GM19372 (cell line): ENCODE results near the gene CHRNA7.
"Not testable (repeated sequence)": the region's sequence is repeated elsewhere in the genome, so short reads cannot be mapped to it uniquely, and the experiment has no call there.

Experiments used
- ATAC-seq: cut with Tn5 transposase; IDR thresholded peaks from one replicate; pipeline ENCODE4 v1.9.1; 2021; ENCODE audit warnings: mild to moderate bottlenecking, low read depth, moderate library complexity; ENCODE audit not compliant: unreplicated experiment

The CHRNA7 gene

DNA sequence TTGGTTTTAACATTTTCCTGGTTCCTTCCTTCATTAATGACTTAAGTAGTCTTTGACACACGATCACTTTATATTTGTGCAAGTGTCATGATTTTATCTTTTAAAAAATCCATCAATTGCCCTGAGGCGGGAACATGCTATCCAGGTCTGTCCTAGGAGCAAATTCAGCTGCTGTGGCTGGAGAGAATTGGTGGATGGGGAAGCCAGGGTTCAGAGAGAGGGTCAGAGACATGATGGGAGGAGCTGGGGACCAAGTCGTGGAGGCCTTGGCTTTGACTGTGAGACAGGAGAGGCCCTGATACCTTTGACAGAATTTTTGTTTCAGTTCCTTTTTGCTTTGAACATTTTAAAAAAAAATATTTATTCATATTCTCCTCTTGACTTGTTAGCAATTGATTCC is 89.0 kb downstream of the CHRNA7 start:
- no peak for ATAC-seq

DNA sequence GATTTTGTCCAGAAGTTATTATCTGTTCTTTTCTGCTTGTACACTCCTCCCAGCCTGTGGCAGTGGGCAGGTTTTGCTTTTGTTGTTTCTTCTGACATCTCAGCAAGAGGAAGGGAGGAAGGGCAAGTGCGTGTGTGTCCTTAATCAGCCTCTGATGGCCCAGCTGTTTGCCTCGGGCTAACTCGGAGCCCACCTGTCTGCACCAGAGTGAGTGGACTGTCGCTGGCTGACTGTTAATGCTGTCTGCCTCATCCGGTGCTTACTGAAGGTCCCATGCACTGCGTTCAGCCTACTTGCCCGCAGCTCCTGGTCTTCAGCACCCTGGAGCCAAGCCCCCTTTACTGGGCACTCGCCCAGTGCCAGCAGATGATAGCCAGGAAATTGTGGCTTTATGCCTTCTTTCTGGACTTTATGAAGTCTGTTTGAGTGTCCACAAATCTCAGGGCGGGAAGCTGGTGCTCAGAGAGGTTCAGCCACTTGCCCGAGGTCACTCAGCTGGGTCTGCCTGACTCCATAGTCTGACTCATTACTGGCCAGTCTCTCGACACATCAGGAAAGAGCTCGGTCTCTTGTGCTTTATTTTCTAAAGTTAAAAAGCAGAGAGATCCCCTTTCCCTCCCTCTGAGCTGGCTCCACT is 89.5 kb downstream of the CHRNA7 start:
- ATAC-seq = no peak

DNA sequence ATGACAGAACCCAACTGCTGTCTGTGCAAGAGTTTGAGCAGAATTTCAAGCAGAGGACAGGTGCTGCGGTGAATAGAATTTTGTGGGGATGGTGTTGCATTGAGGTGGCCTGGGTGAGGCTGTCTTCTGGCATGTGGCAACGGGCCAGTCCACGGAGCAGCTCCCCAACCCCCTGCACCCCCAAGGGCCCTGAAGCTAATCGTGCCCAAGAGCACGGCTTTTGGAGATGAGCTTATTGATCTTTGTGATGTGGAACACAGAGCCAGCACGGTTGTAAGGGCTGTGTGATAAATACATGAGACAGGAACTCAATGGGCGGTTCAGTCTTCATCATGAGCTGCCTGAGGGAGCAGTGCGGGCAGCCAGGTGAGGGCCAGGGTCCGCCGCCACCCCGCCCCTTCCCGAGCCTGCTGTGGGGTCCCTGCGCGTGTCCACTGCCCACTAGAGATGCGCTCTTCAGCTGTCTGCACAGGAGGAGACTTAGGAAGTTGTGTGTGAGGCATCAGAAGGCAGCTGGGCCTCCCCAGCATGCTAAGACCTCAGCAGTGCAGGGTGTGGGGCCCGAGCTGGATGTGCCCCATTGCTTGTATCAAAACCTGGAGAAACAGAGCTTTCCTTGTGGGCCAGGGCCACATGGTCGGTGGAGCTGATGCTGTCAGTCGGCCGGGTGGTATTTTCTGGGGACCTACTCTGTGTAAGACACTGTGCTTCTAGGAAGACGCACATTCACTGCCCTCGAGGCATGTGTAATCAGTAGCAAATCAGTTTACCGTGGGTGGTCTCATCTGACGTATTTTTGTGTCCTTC is 90.5 kb downstream of the CHRNA7 start:
- ATAC-seq = no peak

DNA sequence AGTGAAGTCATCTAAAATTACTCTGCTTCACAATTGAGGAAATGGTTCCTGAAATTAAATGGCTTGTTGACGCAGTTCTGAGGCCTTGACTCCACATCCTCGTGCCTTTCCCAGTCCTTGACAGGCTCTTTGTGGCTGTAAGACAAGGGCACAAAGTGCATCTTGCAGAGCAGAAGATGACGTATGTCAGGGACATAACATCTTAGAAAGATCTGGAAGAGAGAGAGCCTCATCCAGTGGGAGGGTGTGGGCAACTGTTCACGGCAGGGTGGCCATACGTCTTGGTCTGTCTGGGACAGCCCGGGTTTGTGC is 91.0 kb downstream of the CHRNA7 start:
- no peak for ATAC-seq

DNA sequence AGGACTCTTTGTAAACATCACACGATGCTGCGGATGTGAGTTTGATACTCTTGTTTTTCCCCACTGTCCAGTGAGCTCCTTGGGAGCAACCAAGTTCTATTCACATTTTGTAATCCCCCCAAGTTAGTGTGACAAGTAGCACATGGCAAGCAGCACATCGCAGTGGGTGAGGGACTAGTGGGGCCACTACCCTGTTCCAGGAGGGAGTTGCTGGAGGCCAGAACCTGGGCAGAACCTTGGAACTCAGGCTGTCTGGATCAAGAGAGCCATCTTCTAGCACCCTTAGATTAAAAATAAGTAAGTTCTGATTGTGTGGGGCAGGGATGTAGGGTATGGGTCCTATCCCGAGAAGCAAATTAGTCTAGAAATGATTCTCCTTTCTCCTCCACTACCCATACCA is 91.7 kb downstream of the CHRNA7 start:
- ATAC-seq = no peak

DNA sequence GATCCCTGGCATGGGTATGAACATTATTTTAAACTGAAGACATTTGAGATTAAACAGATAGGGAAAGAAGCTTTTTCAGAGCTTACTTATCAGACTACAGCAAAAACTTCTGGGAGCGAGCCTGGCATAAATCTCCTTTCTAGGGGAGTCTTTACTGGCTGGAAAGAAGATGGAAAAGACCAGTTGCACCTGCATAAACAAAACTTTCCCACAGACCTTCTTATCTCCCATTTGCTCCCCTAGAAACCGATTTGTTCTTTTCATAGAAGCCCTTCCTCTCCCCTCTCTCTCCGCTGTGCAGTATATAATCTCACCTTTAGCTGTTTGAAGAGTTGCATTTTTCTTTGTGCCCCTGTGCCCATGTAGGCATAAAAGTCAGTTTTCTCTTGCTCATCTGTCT is 93.2 kb downstream of the CHRNA7 start:
- no peak for ATAC-seq

DNA sequence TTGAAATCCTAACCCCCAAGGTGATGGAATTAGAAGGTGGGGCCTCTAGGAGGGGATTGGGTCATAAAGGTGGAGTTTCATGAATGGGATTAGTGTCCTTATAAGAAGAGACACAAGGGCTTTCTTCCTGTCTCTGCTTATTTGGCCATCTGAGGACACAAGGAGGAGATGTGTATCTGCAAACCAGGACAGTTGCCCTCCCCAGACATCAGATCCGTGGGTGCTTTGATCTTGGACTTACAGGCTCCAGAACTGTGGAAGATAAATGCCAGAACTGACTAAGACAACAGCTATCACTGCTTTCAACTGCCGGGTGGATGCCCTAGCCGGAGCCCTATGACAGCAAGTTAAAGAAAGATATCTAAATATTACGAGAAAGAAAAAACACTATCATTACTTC is 94.4 kb downstream of the CHRNA7 start:
- ATAC-seq = no peak

DNA sequence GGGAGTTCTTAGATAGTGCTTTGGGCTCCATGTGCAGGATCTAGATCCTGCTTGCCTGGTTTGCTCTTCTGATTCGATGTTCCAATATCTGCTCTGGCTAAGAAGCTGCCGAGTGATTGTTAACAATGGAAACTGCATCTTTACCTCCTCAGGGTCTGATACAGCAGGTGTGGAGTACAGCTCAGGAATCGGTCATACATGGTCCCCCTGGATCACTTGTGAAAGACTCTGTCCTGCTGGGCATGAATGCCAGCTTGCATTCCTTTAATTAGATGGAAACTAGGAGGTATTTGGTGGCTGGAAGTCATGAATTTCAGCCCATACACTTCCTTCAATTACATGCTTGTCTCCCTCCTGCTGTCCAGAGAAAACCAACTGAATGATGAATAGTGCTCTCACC is 95.3 kb downstream of the CHRNA7 start:
- ATAC-seq = no peak

DNA sequence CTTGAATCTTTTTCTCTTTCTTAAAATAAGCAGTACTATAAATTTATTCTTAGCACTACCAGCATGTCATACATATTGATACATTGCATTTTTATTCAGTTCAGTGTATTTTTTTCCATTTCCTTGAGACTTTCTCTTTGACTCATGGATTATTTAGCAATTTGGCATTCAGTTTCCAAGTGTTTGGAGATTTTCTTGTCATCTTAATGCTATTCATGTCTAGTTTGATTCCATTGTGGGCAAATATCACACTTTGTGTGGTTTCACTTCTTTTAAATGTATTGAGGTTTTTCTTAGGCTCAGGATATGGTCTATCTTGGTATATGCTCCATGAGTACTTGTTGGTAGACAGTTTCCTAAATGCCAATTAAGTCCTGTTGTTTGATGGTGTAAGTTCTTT is 99.5 kb downstream of the CHRNA7 start:
- ATAC-seq = no peak

DNA sequence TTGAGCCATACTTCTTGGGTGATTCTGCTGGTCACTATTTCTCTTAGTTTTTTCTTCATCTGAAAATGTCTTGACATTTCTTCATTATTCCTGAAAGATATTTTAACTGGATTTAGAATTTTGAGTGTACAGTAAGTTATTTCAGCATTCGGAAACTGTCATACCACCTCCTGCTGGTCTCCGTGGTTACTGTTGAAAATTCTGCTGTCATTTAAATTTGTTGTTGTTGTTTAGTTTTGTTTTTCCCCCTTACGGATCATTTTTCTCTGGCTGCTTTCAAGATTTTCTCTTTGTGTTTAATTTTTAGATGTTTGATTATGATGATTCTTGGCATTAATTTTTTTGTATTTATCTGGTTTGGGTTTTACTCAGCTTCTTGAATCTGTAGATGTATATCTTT is 100.5 kb downstream of the CHRNA7 start:
- no peak for ATAC-seq

DNA sequence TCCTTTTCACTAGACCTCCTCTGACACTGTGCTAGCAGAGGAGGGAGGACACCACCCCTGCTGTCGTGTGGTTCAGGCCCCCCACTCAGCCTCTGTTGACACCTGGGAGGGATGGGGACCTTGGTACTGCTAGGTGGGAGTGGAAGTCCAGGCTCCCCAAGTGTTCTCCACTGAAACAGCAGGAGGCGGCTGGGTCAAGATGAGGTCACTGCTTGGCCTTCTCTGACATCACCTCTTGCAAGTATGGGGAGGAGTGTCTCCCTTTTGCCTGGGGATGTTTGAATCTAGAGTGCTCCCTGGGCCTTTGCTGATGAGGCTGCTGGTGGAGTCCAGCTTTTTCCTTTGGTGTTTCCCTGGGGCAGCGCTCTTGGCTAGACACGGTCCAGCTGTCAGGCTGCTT is 101.5 kb downstream of the CHRNA7 start:
- ATAC-seq = no peak

DNA sequence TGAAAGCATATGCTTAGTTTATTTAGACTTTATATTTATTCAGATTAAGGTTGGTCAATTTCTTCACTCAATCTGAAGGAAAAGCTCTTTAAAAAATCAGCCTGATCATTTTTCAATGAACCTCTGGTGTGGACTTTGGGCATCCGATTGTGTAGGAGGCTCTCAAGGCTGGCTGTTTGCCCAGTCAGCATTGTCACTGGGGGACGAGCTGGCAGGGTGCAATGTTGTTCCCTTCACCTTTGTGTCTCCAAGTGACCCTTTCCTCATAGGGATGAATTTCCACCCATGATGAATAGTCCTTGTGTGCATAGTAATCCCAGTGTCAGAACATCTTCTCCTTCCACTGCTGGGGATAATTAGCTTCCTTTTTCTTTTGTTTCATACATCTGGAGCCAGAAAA is 102.5 kb downstream of the CHRNA7 start:
- ATAC-seq = no peak

DNA sequence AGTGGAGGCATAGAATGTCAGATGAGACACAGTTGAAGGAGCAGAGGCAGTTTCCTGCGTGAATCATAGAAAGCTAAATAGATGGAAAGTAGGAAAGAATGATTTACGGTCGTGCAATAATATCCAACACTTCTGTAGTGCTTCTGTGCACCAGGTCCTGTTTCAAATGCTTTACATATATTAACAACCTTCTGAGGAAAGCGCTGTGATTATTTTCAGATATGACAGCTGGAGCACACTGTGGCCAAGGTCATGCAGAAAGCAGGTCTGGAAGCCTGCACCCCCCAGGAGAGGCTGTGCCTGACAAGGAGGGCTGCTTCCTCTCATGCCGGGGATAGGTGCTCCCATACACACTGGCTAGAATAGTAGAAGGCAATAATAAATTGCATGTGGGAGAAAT is 104.5 kb downstream of the CHRNA7 start:
- ATAC-seq = no peak

DNA sequence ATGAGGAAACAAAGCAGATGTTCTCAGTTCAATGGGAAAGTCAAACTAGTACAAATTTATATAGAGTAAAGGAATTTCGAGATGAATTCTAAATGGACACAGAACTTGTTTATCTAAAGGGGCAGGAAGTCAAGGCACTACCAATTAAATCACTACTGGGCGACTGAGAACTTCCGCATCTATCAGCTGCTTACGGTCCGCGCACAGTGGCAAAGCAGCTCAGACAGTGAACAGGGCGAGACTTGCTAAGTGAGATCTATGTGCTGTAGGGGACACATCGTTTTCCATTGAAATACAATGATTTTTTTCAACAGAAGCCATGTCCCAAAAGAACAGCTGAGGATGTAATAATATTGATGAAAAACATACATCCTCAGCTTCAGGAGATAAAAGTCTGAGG is 105.0 kb downstream of the CHRNA7 start:
- no peak for ATAC-seq

DNA sequence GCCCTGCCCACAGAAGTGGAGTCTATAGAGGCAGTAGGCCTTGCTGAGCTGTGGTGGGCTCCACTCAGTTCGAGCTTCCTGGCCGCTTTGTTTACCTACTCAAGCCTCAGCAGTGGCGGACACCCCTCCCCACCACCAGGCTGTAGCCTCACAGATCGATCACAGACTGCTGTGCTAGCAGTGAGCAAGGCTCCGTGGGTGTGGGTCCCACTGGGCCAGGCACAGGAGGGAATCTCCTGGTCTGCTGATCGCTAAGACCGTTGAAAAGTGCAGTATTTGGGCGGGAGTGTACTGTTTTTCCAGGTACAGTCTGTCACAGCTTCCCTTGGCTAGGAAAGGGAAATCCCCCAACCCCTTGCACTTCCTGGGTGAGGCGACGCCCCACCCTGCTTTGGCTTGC is 115.2 kb downstream of the CHRNA7 start:
- not testable (repeated sequence) for ATAC-seq

DNA sequence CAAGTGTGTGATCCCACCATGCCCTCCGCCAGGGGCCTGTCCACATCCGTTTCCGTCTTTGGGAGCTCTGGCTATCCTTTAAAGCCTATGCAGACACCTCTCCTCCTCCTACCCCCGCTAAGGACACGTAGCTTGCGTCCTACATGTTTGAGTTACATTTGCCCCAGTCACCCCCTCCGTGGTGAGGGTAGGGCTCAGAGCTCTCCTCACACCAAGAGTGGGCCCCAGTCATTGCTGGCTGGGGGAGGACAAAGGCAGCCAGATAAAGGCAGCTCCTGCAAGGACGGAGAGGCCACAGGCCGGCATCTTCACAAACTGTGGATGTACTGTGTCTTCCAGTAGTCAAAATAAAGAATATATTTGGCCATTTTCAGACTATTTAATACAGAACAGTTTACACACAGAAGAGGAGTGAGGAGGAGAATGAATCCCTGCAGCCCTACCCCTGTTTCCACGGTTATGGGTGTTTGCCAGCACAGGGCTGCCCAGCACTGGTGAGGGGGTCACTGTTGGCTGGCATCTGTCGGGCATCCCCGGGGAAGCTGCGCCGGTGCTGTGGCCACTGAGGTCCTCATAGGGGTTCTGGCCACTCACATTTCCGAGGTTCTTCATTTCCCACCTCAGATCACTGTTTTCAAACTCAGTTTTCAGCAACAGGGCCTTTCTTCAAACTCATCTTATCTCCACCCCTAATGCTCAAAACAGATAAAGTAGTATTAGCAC is 118.7 kb downstream of the CHRNA7 start:
- ATAC-seq = no peak

DNA sequence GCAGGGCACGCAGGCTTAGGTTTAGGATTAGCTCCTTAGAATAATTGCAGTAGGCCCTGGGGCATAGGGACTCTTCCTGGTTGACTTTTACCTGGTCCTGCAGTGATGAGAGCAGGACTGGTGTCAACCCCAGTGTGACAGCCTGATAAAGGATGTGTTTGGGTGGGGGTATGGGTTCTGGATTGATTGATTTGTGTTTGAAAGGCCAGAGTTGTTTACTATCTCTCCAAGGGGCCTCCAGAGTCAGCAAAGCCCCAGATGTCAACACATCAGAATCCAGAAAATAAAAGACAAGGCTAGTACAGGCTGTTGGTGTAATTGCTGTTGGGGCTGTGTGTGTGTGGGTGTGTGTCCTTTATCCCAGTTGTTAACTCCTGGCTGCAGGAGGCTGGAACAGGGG is 122.3 kb downstream of the CHRNA7 start:
- ATAC-seq = no peak

DNA sequence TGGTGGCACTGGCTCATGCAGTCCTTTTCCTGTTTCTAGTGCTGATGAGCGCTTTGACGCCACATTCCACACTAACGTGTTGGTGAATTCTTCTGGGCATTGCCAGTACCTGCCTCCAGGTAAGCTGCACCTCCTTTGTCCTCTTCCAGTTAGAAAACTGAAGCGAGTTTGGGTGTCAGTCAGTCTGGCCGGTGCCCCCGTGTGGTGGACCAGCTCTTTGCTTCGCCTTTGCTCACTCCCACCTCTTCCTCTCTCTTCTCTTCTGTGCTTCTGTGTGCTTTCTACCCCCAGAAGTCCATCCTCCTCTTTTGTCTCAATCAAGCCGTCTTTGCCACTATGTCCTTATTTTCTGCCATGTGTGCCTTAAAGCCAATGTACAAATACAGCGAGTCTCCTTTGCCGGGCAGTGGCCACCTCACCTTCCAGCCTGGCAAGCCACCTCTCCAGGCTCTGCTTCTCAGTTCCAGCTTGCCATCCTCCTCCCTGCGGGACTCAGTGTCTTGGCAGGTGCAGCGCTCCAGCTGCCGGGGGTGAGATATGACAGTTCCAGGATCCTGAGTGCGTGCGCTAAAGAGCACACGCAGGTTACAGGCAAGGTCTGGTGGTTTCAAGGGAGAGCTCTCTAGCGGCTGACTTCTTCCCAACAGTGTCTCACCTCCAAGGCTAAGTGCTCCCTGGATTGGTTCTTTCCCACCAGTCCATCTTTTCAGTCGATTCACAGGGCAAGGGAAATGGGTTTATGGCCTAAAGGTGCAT is 123.7 kb downstream of the CHRNA7 start:
- not testable (repeated sequence) for ATAC-seq

DNA sequence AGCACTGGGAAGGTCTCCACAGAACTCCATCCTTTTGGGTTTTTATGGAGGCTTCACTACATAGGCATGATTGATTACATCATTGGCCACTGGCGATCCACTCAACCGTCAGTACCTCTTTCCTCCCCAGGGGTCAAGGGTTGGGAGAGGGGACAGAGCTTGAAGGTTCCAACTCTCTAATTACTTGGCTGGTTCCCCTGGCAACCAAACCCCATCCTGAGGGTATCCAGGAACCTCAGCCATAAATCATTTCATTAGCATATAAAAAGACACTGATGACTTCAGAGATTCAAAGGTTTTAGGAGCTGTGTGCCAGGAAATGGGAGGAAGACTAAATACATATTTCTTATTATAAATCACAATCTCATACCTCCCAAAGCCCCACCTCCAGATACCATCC is 131.8 kb downstream of the CHRNA7 start:
- ATAC-seq = not testable (repeated sequence)

DNA sequence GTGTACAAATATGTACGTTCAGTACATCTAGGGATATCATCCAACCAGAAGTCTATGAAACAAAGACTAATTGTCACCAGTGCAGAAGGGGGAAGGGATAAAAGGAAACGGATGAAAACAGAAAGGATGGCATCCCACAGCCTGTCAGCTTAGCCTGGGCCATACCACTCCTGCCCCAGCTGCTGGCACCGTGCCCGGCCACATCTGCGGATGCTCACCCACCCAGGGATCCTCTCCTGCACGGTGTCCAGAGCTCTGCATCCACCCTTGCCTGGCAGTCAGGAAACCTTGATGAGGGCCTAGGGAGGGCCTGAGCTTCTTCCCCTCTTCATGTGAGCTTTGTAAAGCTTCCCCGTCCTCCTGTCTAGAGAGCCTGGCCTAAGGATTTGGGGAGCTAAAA is 133.8 kb downstream of the CHRNA7 start:
- ATAC-seq = not testable (repeated sequence)

DNA sequence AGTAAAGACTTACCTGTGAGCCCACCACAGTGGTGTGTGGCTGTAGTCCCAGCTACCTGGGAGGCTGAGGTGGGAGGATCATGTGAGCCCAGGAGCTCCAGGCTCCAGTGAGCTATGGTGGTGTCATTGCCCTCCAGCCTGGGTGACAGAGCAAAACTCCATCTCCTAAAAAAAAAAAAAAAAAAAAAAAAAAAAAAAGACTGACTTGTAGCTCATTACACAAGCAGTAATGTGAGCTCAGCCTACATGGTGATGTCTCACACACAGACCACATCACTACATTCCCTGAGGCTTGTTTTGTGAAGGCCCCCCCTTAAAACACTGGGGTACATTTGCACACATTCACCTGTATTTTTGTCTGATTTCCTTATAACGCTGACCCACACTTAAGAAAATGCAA is 134.4 kb downstream of the CHRNA7 start:
- not testable (repeated sequence) for ATAC-seq
